Mucosa of rectum (tissue), 2 donors: Measurements from ENCODE around the gene EFNA5.

Experiments
- H3K27ac ChIP-seq, 2 donors: one replicate each; pipeline ENCODE4 v1.7.0; 2013; ENCODE audit warnings: inconsistent platforms in 2 of 2, low read depth in 2 of 2, low read length in 2 of 2
- H3K27me3 ChIP-seq, 2 donors: one replicate each; pipeline ENCODE4 v1.7.0; 2013; ENCODE audit warnings: low read length in 2 of 2; ENCODE audit not compliant: control insufficient read depth in 2 of 2, insufficient read depth in 2 of 2
- H3K36me3 ChIP-seq, 2 donors: one replicate each; pipeline ENCODE4 v1.7.0; 2013; ENCODE audit warnings: low read length in 2 of 2; ENCODE audit not compliant: control insufficient read depth in 2 of 2, insufficient read depth in 2 of 2
- H3K4me1 ChIP-seq, 2 donors: one replicate each; pipeline ENCODE4 v1.7.0; 2013; ENCODE audit warnings: low read length in 2 of 2, mild to moderate bottlenecking in 1 of 2; ENCODE audit not compliant: control insufficient read depth in 2 of 2, insufficient read depth in 2 of 2
- H3K4me3 ChIP-seq, 2 donors: one replicate each; pipeline ENCODE4 v1.7.0; 2013; ENCODE audit warnings: low read length in 2 of 2
- H3K9ac ChIP-seq, 2 donors: one replicate each; pipeline ENCODE4 v1.7.0; 2013; ENCODE audit warnings: low read length in 2 of 2, low read depth in 1 of 2, mild to moderate bottlenecking in 1 of 2
- H3K9me3 ChIP-seq, 2 donors: one replicate each; pipeline ENCODE4 v1.7.0; 2013; ENCODE audit warnings: low read length in 2 of 2; ENCODE audit not compliant: control insufficient read depth in 2 of 2
- donor health status: healthy.
- donor health status: Normal muscosa, but diverticular disease.

The EFNA5 gene

DNA sequence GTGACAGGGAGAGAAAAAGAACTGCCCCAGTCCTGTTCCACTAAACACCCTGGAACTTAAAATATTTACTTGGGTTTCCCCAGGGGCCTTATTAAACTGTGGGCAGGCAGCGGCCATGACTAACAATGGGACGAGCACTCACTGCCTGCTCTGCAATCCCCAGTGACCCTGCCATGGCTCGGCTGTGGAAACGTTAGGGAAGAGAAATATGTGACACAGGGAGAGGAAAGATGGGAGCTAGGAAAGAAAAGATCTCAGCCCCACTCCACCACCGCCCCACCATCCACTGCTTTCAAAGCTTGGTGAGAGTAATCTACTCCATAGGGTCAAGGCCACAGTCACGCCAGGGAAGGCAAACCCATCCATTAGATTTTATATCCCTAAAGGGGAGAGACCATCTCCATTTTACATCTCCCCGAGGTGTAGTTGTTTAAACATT is 117.6 kb downstream of the EFNA5 start:
- H3K4me3 ChIP-seq, result no peak overlapping the region
- H3K27me3 ChIP-seq, result no peaks in the 10 kb centered on the region
- no peak overlapping the region for H3K27ac ChIP-seq
- no peaks in the 10 kb centered on the region for H3K4me1 ChIP-seq
- H3K9ac ChIP-seq, result no peak overlapping the region
- no peaks in the 10 kb centered on the region for H3K36me3 ChIP-seq
- H3K9me3 ChIP-seq, result no peaks in the 10 kb centered on the region

DNA sequence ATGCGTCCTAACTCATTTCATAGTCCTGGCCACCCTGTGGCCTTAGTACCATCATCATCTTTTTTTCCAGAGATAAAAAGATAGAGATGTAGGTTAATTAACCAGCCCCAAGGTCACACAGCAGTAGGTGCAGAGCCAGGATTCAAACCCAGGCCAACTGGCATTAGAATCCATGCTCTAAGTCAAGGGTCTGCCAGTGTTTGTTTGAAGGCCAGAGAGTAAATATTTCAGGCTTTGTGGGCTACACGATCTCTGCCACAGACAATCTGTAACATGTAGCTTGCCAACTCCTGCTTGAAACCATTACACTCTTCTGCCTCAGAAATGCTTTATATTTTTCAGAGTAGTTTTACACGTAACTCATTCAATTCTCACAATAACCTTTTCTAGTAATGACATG is 119.6 kb downstream of the EFNA5 start:
- Histone ChIP-seq H3K4me1 (no peaks in the 10 kb centered on the region), H3K4me3 (no peak overlapping the region), H3K9me3 (no peaks in the 10 kb centered on the region), H3K27me3 (no peaks in the 10 kb centered on the region), H3K27ac (no peak overlapping the region), H3K36me3 (no peaks in the 10 kb centered on the region), H3K9ac (no peak overlapping the region)

DNA sequence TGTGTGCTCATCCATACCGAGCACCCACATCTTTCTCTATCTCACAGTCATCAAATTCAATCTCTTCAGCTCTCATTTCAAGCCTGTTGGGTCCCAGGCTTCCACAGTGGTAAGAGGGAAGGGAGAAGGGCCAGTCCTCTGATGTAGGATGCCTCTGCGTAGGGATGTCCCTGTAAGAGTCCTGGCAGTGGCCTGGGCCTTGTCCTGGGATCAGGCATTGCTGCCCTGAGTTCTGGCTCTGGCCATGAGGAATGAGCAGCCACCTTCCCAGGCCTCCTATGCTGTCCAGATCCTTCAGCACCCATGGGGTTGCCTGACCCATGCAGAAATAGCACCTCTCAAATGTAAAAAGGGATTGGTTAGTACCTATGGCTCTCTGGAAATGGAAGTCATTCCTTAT is 121.2 kb downstream of the EFNA5 start:
- H3K27ac ChIP-seq, result no peak overlapping the region
- H3K27me3 ChIP-seq, result no peaks in the 10 kb centered on the region
- H3K9ac ChIP-seq, result no peak overlapping the region
- H3K9me3 ChIP-seq, result no peaks in the 10 kb centered on the region
- no peak overlapping the region for H3K4me3 ChIP-seq
- H3K4me1 ChIP-seq, result no peaks in the 10 kb centered on the region
- H3K36me3 ChIP-seq, result no peaks in the 10 kb centered on the region

DNA sequence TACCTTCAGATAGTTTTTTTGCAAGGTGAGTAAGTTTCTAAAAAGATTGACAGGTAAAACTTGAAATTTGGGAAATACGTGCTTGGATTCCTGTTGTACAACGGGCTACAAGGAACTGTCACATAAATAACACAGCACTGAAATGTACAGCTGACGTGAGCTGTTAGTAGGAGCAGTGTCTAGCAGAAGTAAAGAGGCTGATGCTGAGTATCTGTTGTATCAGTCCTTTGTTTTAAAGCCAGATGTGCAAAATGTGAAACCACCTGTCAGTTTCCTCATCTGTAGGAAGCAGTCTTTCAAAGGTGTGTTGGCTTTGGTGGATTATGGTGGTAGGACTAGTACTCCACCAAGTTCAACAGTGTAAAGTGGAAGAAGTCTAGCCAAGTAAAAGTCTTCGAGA is 122.3 kb downstream of the EFNA5 start:
- no peak overlapping the region for H3K9ac ChIP-seq
- H3K27ac ChIP-seq, result no peak overlapping the region
- no peak overlapping the region for H3K4me3 ChIP-seq
- no peaks in the 10 kb centered on the region for H3K36me3 ChIP-seq
- H3K9me3 ChIP-seq, result no peaks in the 10 kb centered on the region
- no peaks in the 10 kb centered on the region for H3K27me3 ChIP-seq
- H3K4me1 ChIP-seq, result no peaks in the 10 kb centered on the region

DNA sequence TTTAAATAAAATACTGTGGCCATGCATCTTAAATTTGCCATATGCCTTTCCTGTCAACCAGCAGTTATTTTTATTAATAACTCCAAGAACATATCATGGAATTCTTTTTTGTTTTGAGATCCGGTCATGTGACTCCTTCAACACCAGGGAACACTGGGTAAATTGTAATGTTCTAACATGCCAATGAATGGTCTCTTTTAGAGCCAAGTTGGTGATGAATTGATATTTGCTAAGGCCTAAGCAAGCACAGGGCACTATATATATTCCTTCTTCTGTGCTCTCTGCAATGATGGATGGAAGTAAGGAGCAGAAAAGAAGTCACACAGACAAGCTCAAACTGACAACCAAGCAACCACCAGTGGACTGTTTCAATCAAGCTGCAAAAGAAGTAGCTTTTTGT is 124.0 kb downstream of the EFNA5 start:
- H3K9me3 ChIP-seq, result no peaks in the 10 kb centered on the region
- H3K36me3 ChIP-seq, result no peaks in the 10 kb centered on the region
- H3K4me1 ChIP-seq, result peaks cover 0 to 3% of the 10 kb centered on the region in 2 donors
- no peaks in the 10 kb centered on the region for H3K27me3 ChIP-seq
- H3K27ac ChIP-seq, result no peak overlapping the region
- H3K9ac ChIP-seq, result no peak overlapping the region
- H3K4me3 ChIP-seq, result no peak overlapping the region

DNA sequence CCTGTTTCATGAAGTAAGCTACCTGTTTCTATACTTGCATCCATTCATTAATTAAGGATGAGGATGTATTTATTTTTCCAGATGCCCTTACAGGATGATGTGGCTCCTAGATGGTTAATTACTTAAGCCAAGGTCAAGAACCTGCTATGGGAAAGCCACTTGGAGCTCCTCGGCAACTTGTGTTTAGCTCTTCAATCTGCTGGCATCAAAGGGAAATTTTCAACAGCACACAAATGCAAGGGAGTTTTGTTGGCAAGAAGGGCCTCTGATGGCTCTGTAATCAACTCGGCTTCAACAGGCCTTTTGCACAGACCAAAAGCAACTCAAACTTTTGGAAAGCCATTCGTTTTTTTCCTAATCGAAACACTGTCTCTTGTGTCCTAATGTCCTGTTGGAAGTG is 125.3 kb downstream of the EFNA5 start:
- Histone ChIP-seq H3K27ac (no peak overlapping the region), H3K4me1 (peaks cover 0 to 3% of the 10 kb centered on the region in 2 donors), H3K27me3 (no peaks in the 10 kb centered on the region)

DNA sequence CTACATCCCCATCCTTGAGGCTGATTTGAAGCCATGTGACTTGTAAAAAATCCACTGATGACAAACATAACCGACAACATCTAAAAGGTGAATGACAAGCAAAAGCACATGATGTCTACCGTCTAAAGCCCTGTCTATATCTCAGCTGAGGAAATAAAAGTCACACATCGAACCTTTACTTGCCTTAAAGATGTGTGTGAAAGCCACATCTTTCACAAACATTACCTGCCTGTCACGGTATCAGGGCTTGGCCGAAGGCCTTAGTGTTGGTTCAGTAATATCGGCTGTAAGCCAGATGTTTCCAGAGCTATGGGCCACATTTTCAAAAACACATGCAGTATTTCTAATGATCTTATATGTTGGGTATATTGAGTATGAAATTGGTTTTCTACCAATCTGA is 125.8 kb downstream of the EFNA5 start:
- no peaks in the 10 kb centered on the region for H3K9me3 ChIP-seq
- H3K9ac ChIP-seq, result no peak overlapping the region
- no peaks in the 10 kb centered on the region for H3K27me3 ChIP-seq
- no peak overlapping the region for H3K27ac ChIP-seq
- H3K36me3 ChIP-seq, result no peaks in the 10 kb centered on the region
- peaks cover 0 to 3% of the 10 kb centered on the region in 2 donors for H3K4me1 ChIP-seq
- H3K4me3 ChIP-seq, result no peak overlapping the region

More for the DNA sequence above, 125.3 kb downstream of the EFNA5 start:
- Histone ChIP-seq H3K36me3 (no peaks in the 10 kb centered on the region), H3K4me3 (no peak overlapping the region), H3K9me3 (no peaks in the 10 kb centered on the region), H3K9ac (no peak overlapping the region)

DNA sequence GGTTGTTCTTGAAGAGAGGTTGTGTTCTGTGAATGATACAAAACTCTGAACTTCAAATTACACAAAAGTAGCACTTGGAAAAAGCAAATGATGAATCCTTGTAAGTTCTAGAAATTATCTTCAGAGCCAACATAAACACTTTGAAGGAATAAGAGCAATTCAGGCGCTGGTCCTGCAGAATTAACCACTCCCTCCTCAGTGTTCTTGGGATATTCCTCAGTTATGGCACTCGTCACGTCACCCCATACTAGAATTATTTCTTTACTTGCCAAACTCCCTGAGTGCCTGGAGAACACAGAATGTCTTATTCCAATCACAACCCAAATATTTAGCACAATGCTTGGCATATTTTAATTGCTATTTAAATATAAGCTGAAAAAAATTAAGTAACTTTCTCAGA is 126.3 kb downstream of the EFNA5 start:
- no peaks in the 10 kb centered on the region for H3K27me3 ChIP-seq
- no peaks in the 10 kb centered on the region for H3K36me3 ChIP-seq
- H3K27ac ChIP-seq, result no peak overlapping the region
- no peak overlapping the region for H3K4me3 ChIP-seq
- H3K4me1 ChIP-seq, result peaks cover 0 to 3% of the 10 kb centered on the region in 2 donors
- no peaks in the 10 kb centered on the region for H3K9me3 ChIP-seq
- no peak overlapping the region for H3K9ac ChIP-seq

DNA sequence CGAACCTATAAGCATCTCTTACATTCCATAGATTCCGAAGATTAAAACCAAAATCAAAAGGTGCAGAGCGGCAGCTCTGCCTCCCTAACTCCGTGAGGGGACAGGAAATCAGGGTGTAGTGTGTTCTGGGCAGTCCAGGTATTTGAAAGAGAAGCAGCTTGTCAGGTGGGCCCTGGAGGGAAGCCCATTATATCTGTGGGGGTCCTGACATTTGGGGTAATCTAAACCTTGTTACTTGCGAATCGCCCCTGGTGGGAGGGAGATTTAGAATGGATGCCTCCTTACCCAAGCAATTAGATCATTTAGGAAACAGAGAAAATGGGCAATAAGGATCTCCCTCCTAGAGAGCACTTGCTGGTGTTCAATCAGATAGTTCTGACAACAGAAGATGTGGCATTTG is 126.9 kb downstream of the EFNA5 start:
- Histone ChIP-seq H3K4me1 (peaks cover 0 to 3% of the 10 kb centered on the region in 2 donors), H3K9ac (no peak overlapping the region), H3K9me3 (no peaks in the 10 kb centered on the region), H3K36me3 (no peaks in the 10 kb centered on the region), H3K27ac (no peak overlapping the region), H3K4me3 (no peak overlapping the region), H3K27me3 (no peaks in the 10 kb centered on the region)

DNA sequence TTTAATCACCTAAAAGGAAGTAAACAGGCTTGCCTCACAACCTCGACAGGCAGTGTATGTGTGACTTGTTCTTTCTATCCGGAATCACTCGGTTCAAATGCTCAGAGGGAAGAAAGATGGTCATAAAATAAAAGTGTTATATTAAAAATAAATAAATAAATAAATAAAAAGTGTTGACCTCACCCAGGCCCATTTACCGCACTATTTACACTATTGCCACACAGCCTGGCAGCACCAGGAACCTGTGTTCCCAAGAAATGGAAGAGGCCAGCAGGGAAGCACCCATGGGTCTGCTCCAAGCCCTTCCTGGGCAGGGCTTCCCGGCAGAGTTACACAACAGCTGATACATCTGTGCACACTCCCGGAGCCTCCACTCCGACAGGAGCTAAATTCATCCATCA is 127.9 kb downstream of the EFNA5 start:
- H3K9ac ChIP-seq, result no peak overlapping the region
- no peak overlapping the region for H3K27ac ChIP-seq
- peaks cover 0 to 3% of the 10 kb centered on the region in 2 donors for H3K4me1 ChIP-seq
- H3K36me3 ChIP-seq, result no peaks in the 10 kb centered on the region
- no peaks in the 10 kb centered on the region for H3K27me3 ChIP-seq
- H3K4me3 ChIP-seq, result no peak overlapping the region
- H3K9me3 ChIP-seq, result no peaks in the 10 kb centered on the region

DNA sequence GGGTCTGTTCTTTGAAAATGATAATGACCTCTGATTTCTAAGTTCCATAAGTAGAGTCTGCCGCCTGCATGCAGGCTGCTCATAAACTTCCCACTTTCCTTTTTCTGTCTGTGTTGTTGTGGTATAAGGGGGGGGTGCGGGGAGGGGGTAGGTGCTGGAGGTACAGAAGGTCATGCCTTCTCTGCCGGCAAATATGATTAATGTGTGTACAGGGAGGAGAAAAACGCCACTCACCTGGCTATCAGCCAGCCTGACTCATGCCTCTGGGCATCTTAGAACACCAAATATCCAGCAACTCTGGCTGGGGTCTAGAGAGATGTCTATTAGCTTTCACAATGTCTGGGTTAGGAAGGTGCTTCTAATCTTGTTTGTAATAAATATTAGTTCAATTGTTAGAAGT is 128.3 kb downstream of the EFNA5 start:
- Histone ChIP-seq H3K27ac (no peak overlapping the region), H3K27me3 (no peaks in the 10 kb centered on the region), H3K9me3 (no peaks in the 10 kb centered on the region), H3K36me3 (no peaks in the 10 kb centered on the region), H3K9ac (no peak overlapping the region), H3K4me1 (peaks cover 0 to 3% of the 10 kb centered on the region in 2 donors), H3K4me3 (no peak overlapping the region)
